Esophagus muscularis mucosa (tissue), 4 donors: ENCODE results near the gene BICD1. TPM values are rescaled to one million over a fixed set of nuclear protein-coding genes. Genes with fewer than 3 reads are reported as not detected.

ENCODE experiments used
- DNase-seq: peaks from one replicate; pipeline ENCODE4 v3.0.0-alpha.2; 2017; ENCODE audit errors: extremely low spot score
- H3K27ac ChIP-seq, 4 donors: fragments of 200-600 bp; sonication (generic); replicated peaks in 1 of 4; 1 replicate in 3 of 4; 2 replicates in 1 of 4; pipeline ENCODE4 v1.5.1; 2016 to 2019; ENCODE audit warnings: mild to moderate bottlenecking in 1 of 4
- H3K27me3 ChIP-seq, 4 donors: fragments of 200-600 bp; sonication (generic); one replicate each; pipeline versions ENCODE4 v1.5.1 to v1.6.0; 2016 to 2019
- H3K36me3 ChIP-seq, 4 donors: fragments of 200-600 bp; sonication (generic); one replicate each; pipeline ENCODE4 v1.5.1; 2016 to 2019
- H3K4me1 ChIP-seq, 4 donors: fragments of 200-600 bp; sonication (generic); one replicate each; pipeline ENCODE4 v1.5.1; 2016 to 2019
- H3K4me3 ChIP-seq, 4 donors: fragments of 200-600 bp; sonication (generic); 1 replicate in 2 of 4; 2 replicates in 2 of 4; pipeline ENCODE4 v1.5.1; 2016 to 2019; ENCODE audit warnings: mild to moderate bottlenecking in 4 of 4, moderate library complexity in 1 of 4
- H3K9me3 ChIP-seq, 4 donors: fragments of 200-600 bp; sonication (generic); 1 replicate in 3 of 4; 2 replicates in 1 of 4; pipeline ENCODE4 v1.5.1; 2016 to 2019
- CTCF ChIP-seq, 3 experiments: fragments of 200-600 bp in 2 of 3; fragments of 450-650 bp in 1 of 3; sonication (generic) in 2 of 3; IDR thresholded peaks; one replicate each; pipeline ENCODE4 v1.5.1; 2017 to 2019; ENCODE audit warnings: antibody characterized with exemption in 3 of 3, mild to moderate bottlenecking in 2 of 3, moderate library complexity in 1 of 3
- EP300 ChIP-seq: sonication (generic); formaldehyde crosslinking; IDR thresholded peaks from one replicate; pipeline ENCODE4 v1.6.1; 2017; ENCODE audit warnings: antibody characterized with exemption
- POLR2A ChIP-seq: fragments of 450-650 bp; IDR thresholded peaks from one replicate; pipeline ENCODE4 v1.6.1; 2017; ENCODE audit warnings: antibody characterized with exemption, moderate library complexity, mild to moderate bottlenecking, low read depth
- POLR2AphosphoS5 ChIP-seq, 2 donors: sonication (generic); formaldehyde crosslinking; IDR thresholded peaks; one replicate each; pipeline ENCODE4 v1.6.1; 2017; ENCODE audit warnings: antibody characterized with exemption in 2 of 2
- WGBS: methylation state at CpG from one replicate; pipeline ENCODE4 v1.1.5; 2018; 5-methylcytosine and 5-hydroxymethylcytosine counted together
- intact Hi-C: fragments of 100-400 bp; cut with DNase I; formaldehyde crosslinking; loops from one replicate; pipeline ENCODE4 v1.15.1; 2023
- total RNA-seq, 4 donors: library from RNA; depleted of rRNA; stranded (reverse); fragments of >200 nt; gene quantifications; one replicate each; pipeline versions ENCODE4 v1.1.0 to v1.2.1, GENCODE V29; 2016

The BICD1 gene
- total RNA-seq, 4 donors from 2014 or later = 6.8 to 14.1 (median 10.2) TPM

- no peak overlapping the region for H3K27ac ChIP-seq
- no peak overlapping the region for H3K4me3 ChIP-seq
- H3K27me3 ChIP-seq = no peaks in the 10 kb centered on the region
- 93% methylated on average over 6 of the region's 6 CpGs for WGBS
- peaks cover 0 to 3% (median 0%) of the 10 kb centered on the region in 4 donors for H3K9me3 ChIP-seq
- TF ChIP-seq CTCF (IDR thresholded peaks at IDR 0.05) (no peak), POLR2AphosphoS5 (IDR thresholded peaks at IDR 0.05) (no peak), POLR2A (no peak), EP300 (no peak)
- no peak for DNase-seq
- peaks cover 0 to 4% (median 0%) of the 10 kb centered on the region in 4 donors for H3K4me1 ChIP-seq
- intact Hi-C loops = no loop called here
- H3K36me3 ChIP-seq = peaks cover 0 to 4% (median 0%) of the 10 kb centered on the region in 4 donors
Observed at GRCh38 chr12:32254260-32254956, 147.8 kb downstream of the BICD1 start.

GRCh38 chr12:32255588-32255987 is 148.9 kb downstream of the BICD1 start:
- no peak for DNase-seq
- H3K9me3 ChIP-seq = peaks cover 0 to 3% (median 0%) of the 10 kb centered on the region in 4 donors
- peaks cover 0 to 4% (median 0%) of the 10 kb centered on the region in 4 donors for H3K36me3 ChIP-seq
- intact Hi-C loops = no loop called here
- no peaks in the 10 kb centered on the region for H3K27me3 ChIP-seq
- H3K4me1 ChIP-seq = no peaks in the 10 kb centered on the region
- H3K4me3 ChIP-seq = no peak overlapping the region
- WGBS = 97% methylated on average over 4 of the region's 4 CpGs
- H3K27ac ChIP-seq = no peak overlapping the region
- TF ChIP-seq POLR2A (no peak), POLR2AphosphoS5 (IDR thresholded peaks at IDR 0.05) (no peak), CTCF (IDR thresholded peaks at IDR 0.05) (no peak), EP300 (no peak)

- H3K27me3 ChIP-seq = no peaks in the 10 kb centered on the region
- intact Hi-C loops = no loop called here
- no peak overlapping the region for H3K27ac ChIP-seq
- DNase-seq = no peak
- no peaks in the 10 kb centered on the region for H3K4me1 ChIP-seq
- peaks cover 0 to 4% (median 0%) of the 10 kb centered on the region in 4 donors for H3K36me3 ChIP-seq
- TF ChIP-seq CTCF (IDR thresholded peaks at IDR 0.05) = no peak
- no peak for TF ChIP-seq POLR2AphosphoS5 (IDR thresholded peaks at IDR 0.05)
- TF ChIP-seq POLR2A = no peak
- TF ChIP-seq EP300 = no peak
- H3K4me3 ChIP-seq = no peak overlapping the region
- peaks cover 0 to 3% (median 0%) of the 10 kb centered on the region in 4 donors for H3K9me3 ChIP-seq
- 95% methylated on average over 7 of the region's 7 CpGs for WGBS
Observed at GRCh38 chr12:32257695-32258496, 151.2 kb downstream of the BICD1 start.

GRCh38 chr12:32260696-32261095 is 154.0 kb downstream of the BICD1 start:
- H3K9me3 ChIP-seq = peaks cover 0 to 3% (median 0%) of the 10 kb centered on the region in 4 donors
- peaks cover 0 to 4% (median 0%) of the 10 kb centered on the region in 4 donors for H3K36me3 ChIP-seq
- DNase-seq = no peak
- peaks cover 0 to 7% (median 0%) of the 10 kb centered on the region in 4 donors for H3K4me1 ChIP-seq
- intact Hi-C loops = no loop called here
- no peak overlapping the region for H3K27ac ChIP-seq
- H3K27me3 ChIP-seq = no peaks in the 10 kb centered on the region
- TF ChIP-seq POLR2AphosphoS5 (IDR thresholded peaks at IDR 0.05) (no peak), CTCF (IDR thresholded peaks at IDR 0.05) (no peak), EP300 (no peak), POLR2A (no peak)
- no peak overlapping the region for H3K4me3 ChIP-seq
- 98% methylated on average over 3 of the region's 3 CpGs for WGBS
